H9 (cell line): Measurements from ENCODE around the gene TIA1. TPM values are rescaled to one million over a fixed set of nuclear protein-coding genes. Genes with fewer than 3 reads are reported as not detected.

ENCODE experiments used
- DNase-seq: peaks from one replicate; pipeline ENCODE4 v3.0.0-alpha.2; 2017
- H2AFZ ChIP-seq: one replicate; pipeline ENCODE4 v1.6.1; 2013; ENCODE audit warnings: mild to moderate bottlenecking, low read length, control low read depth, moderate library complexity
- H2AK5ac ChIP-seq: 2 replicates; pipeline ENCODE4 v1.6.1; 2013; ENCODE audit warnings: low read length, control low read depth, mixed read lengths; ENCODE audit not compliant: insufficient read length
- H2BK120ac ChIP-seq: one replicate; pipeline ENCODE4 v1.6.1; 2013; ENCODE audit warnings: low read depth, mild to moderate bottlenecking, low read length, control low read depth, inconsistent platforms; ENCODE audit not compliant: poor library complexity, severe bottlenecking
- H2BK12ac ChIP-seq: 2 replicates; pipeline ENCODE4 v1.6.1; 2013; ENCODE audit warnings: low read length, control low read depth, mixed read lengths, low read depth; ENCODE audit not compliant: insufficient read length
- H2BK15ac ChIP-seq: 2 replicates; pipeline ENCODE4 v1.6.1; 2013; ENCODE audit warnings: low read depth, low read length, control low read depth
- H2BK20ac ChIP-seq: one replicate; pipeline ENCODE4 v1.6.1; 2013; ENCODE audit warnings: low read depth, mild to moderate bottlenecking, low read length, control low read depth, inconsistent platforms; ENCODE audit not compliant: poor library complexity, severe bottlenecking
- H2BK5ac ChIP-seq: 2 replicates; pipeline ENCODE4 v1.6.1; 2013; ENCODE audit warnings: low read length, control low read depth, mixed read lengths; ENCODE audit not compliant: insufficient read length
- H3K14ac ChIP-seq: 2 replicates; pipeline ENCODE4 v1.6.1; 2013; ENCODE audit warnings: low read length, control low read depth; ENCODE audit not compliant: insufficient read depth
- H3K18ac ChIP-seq: 2 replicates; pipeline ENCODE4 v1.6.1; 2013; ENCODE audit warnings: low read depth, mild to moderate bottlenecking, mixed read lengths, low read length, control low read depth; ENCODE audit not compliant: insufficient read length
- H3K23ac ChIP-seq: 2 replicates; pipeline ENCODE4 v1.6.1; 2013; ENCODE audit warnings: low read length, control low read depth, mixed read lengths, low read depth; ENCODE audit not compliant: insufficient read length
- H3K23me2 ChIP-seq: 2 replicates; pipeline ENCODE4 v1.6.1; 2013; ENCODE audit warnings: low read depth, mild to moderate bottlenecking, mixed read lengths, low read length, control low read depth; ENCODE audit not compliant: insufficient read length, poor library complexity, severe bottlenecking
- H3K27ac ChIP-seq: 2 replicates; pipeline ENCODE4 v1.5.1; 2013; ENCODE audit warnings: low read length, control low read depth, mixed read lengths, low read depth; ENCODE audit not compliant: insufficient read length
- H3K27me3 ChIP-seq: 2 replicates; pipeline ENCODE4 v1.6.1; 2013; ENCODE audit warnings: low read length, control low read depth, inconsistent platforms; ENCODE audit not compliant: insufficient read depth
- H3K4ac ChIP-seq: 2 replicates; pipeline ENCODE4 v1.6.1; 2013; ENCODE audit warnings: low read depth, mild to moderate bottlenecking, control low read depth, inconsistent platforms, low read length, moderate library complexity
- H3K4me1 ChIP-seq: 2 replicates; pipeline ENCODE4 v1.6.1; 2013; ENCODE audit warnings: low read length, control low read depth, inconsistent platforms; ENCODE audit not compliant: insufficient read depth
- H3K4me2 ChIP-seq: 2 replicates; pipeline ENCODE4 v1.6.1; 2013; ENCODE audit warnings: low read length, control low read depth, mixed read lengths; ENCODE audit not compliant: insufficient read length, insufficient read depth
- H3K56ac ChIP-seq: 2 replicates; pipeline ENCODE4 v1.6.1; 2013; ENCODE audit warnings: low read depth, mild to moderate bottlenecking, mixed read lengths, low read length, control low read depth; ENCODE audit not compliant: insufficient read length
- H3K79me1 ChIP-seq: 2 replicates; pipeline ENCODE4 v1.6.1; 2013; ENCODE audit warnings: low read depth, mild to moderate bottlenecking, moderate library complexity, low read length, control low read depth, inconsistent platforms; ENCODE audit not compliant: insufficient read depth, poor library complexity, severe bottlenecking
- H3K79me2 ChIP-seq: 2 replicates; pipeline ENCODE4 v1.6.1; 2013; ENCODE audit warnings: low read length, control low read depth, inconsistent platforms; ENCODE audit not compliant: insufficient read depth
- H3K9ac ChIP-seq: 2 replicates; pipeline ENCODE4 v1.6.1; 2013; ENCODE audit warnings: low read length, control low read depth, mixed read lengths; ENCODE audit not compliant: insufficient read length; ENCODE audit errors: extremely low read depth
- H3K9me3 ChIP-seq: one replicate; pipeline ENCODE4 v1.6.1; 2013; ENCODE audit warnings: low read depth, low read length, inconsistent platforms; ENCODE audit not compliant: control insufficient read depth
- H3T11ph ChIP-seq: one replicate; pipeline ENCODE4 v1.6.1; 2013; ENCODE audit warnings: mild to moderate bottlenecking, low read length, control low read depth, inconsistent platforms
- H4K20me1 ChIP-seq: one replicate; pipeline ENCODE4 v1.6.1; 2013; ENCODE audit not compliant: control insufficient read depth, insufficient read length, insufficient read depth
- H4K5ac ChIP-seq: 2 replicates; pipeline ENCODE4 v1.6.1; 2013; ENCODE audit warnings: low read depth, mild to moderate bottlenecking, mixed read lengths, low read length, control low read depth; ENCODE audit not compliant: insufficient read length
- H4K8ac ChIP-seq: replicated peaks from 2 replicates; pipeline ENCODE4 v1.6.1; 2013; ENCODE audit warnings: low read length, control low read depth, mixed read lengths, low read depth; ENCODE audit not compliant: insufficient read length
- H4K91ac ChIP-seq: 2 replicates; pipeline ENCODE4 v1.6.1; 2013; ENCODE audit warnings: low read depth, mild to moderate bottlenecking, moderate library complexity, mixed read lengths, low read length, control low read depth; ENCODE audit not compliant: insufficient read length
- H3K27ac Mint-ChIP-seq, 3 experiments: 2 replicates in 2 of 3; 3 replicates in 1 of 3; pipeline ENCODE4 v1.8.0; 2020 to 2021; ENCODE audit warnings: mixed read lengths in 3 of 3, mild to moderate bottlenecking in 1 of 3, moderate library complexity in 1 of 3
- H3K27me3 Mint-ChIP-seq: 2 replicates; pipeline ENCODE4 v1.8.0; 2021; ENCODE audit warnings: low read depth, mild to moderate bottlenecking, moderate library complexity, mixed read lengths
- H3K36me3 Mint-ChIP-seq, 3 experiments: 2 replicates in 2 of 3; 3 replicates in 1 of 3; pipeline ENCODE4 v1.8.0; 2020 to 2021; ENCODE audit warnings: low read depth in 3 of 3, mixed read lengths in 3 of 3; ENCODE audit not compliant: insufficient read depth in 1 of 3
- H3K4me1 Mint-ChIP-seq, 2 experiments: 2 replicates each; pipeline ENCODE4 v1.8.0; 2020; ENCODE audit warnings: mixed read lengths in 2 of 2
- H3K4me3 Mint-ChIP-seq, 2 experiments: 2 replicates in 1 of 2; 3 replicates in 1 of 2; pipeline ENCODE4 v1.8.0; 2020 to 2021; ENCODE audit warnings: mild to moderate bottlenecking in 2 of 2, mixed read lengths in 2 of 2, moderate library complexity in 1 of 2
- H3K9me3 Mint-ChIP-seq, 2 experiments: 2 replicates in 1 of 2; 3 replicates in 1 of 2; pipeline ENCODE4 v1.8.0; 2020; ENCODE audit warnings: mild to moderate bottlenecking in 2 of 2, mixed read lengths in 2 of 2, moderate library complexity in 1 of 2
- WGBS: extraction: QIAGEN DNeasy Blood & Tissue Kit; methylation state at CpG from one replicate; pipeline ENCODE4 v1.1.7; 2013; ENCODE audit warnings: missing lambda C conversion rate, low lambda C conversion rate, mixed read lengths; ENCODE audit not compliant: insufficient read length; ENCODE audit errors: extremely low coverage; 5-methylcytosine and 5-hydroxymethylcytosine counted together
- total RNA-seq: library from RNA; stranded (reverse); gene quantifications from 2 replicates; pipeline ENCODE4 v1.2.1, GENCODE V29; 2021
- TF ChIP-seq, protein P1 (sequence below): fragments of 200-600 bp; sonication (generic); conservative IDR thresholded peaks from 3 replicates; pipeline ENCODE4 v1.8.0; 2021; ENCODE audit warnings: antibody characterized with exemption, mild to moderate bottlenecking

TIA1 gene
- total RNA-seq, 1 experiment from 2014 or later = 193 TPM

DNA sequence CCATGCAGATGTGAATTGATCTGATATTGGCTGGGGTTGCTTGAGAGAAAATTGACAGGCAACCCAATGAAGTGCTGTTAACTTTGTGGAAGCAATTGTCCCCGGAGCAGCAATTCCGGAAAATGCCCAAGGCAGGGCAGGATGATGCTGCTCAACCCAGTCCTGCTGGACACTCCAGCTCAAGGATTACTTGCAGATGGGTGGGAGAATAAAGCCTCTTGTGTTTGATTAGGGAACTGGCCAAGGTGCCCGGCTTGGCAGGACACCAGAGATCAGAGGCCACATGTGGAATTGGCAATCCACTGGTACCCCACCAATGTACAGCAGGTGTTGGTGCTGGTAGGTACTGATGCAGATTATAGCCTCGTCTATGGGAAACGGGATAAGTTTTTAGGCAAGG, 45.3 kb downstream of the TIA1 start:
- WGBS = no CpG with 5 or more reads among the region's 5 CpGs
- H3T11ph ChIP-seq = no peak overlapping the region
- H3K18ac ChIP-seq = no peak overlapping the region
- no peak overlapping the region for H3K4ac ChIP-seq
- H3K23me2 ChIP-seq = no peaks in the 10 kb centered on the region
- no peaks in the 10 kb centered on the region for H3K79me2 ChIP-seq
- no peak overlapping the region for H4K5ac ChIP-seq
- no peak overlapping the region for H2BK5ac ChIP-seq
- TF ChIP-seq, protein P1, sequence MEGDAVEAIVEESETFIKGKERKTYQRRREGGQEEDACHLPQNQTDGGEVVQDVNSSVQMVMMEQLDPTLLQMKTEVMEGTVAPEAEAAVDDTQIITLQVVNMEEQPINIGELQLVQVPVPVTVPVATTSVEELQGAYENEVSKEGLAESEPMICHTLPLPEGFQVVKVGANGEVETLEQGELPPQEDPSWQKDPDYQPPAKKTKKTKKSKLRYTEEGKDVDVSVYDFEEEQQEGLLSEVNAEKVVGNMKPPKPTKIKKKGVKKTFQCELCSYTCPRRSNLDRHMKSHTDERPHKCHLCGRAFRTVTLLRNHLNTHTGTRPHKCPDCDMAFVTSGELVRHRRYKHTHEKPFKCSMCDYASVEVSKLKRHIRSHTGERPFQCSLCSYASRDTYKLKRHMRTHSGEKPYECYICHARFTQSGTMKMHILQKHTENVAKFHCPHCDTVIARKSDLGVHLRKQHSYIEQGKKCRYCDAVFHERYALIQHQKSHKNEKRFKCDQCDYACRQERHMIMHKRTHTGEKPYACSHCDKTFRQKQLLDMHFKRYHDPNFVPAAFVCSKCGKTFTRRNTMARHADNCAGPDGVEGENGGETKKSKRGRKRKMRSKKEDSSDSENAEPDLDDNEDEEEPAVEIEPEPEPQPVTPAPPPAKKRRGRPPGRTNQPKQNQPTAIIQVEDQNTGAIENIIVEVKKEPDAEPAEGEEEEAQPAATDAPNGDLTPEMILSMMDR = no peak
- H3K27ac ChIP-seq = no peak overlapping the region
- no peak overlapping the region for H2BK15ac ChIP-seq
- H3K9ac ChIP-seq = no peak overlapping the region
- H2BK12ac ChIP-seq = no peak overlapping the region
- Mint-ChIP-seq H3K4me3 (no peak overlapping the region), H3K27me3 (no peaks in the 10 kb centered on the region), H3K4me1 (peaks cover 3 to 7% of the 10 kb centered on the region in 2 experiments; a peak in 1 of 4 replicates), H3K36me3 (no peaks in the 10 kb centered on the region; a peak in 1 of 7 replicates), H3K9me3 (no peaks in the 10 kb centered on the region; a peak in 1 of 5 replicates), H3K27ac (no peak overlapping the region)
- no peak overlapping the region for H3K56ac ChIP-seq
- H2BK120ac ChIP-seq = no peak overlapping the region
- H2AFZ ChIP-seq = no peak overlapping the region
- H3K14ac ChIP-seq = no peak overlapping the region
- no peak overlapping the region for H4K8ac ChIP-seq
- no peaks in the 10 kb centered on the region for H3K79me1 ChIP-seq
- H3K4me2 ChIP-seq = no peak overlapping the region
- no peak overlapping the region for H4K91ac ChIP-seq
- H4K20me1 ChIP-seq = no peaks in the 10 kb centered on the region
- no peak overlapping the region for H2AK5ac ChIP-seq
- H3K4me1 ChIP-seq = no peaks in the 10 kb centered on the region
- H3K9me3 ChIP-seq = no peaks in the 10 kb centered on the region
- H3K27me3 ChIP-seq = no peaks in the 10 kb centered on the region
- H2BK20ac ChIP-seq = no peak overlapping the region
- DNase-seq = no peak
- H3K23ac ChIP-seq = no peak overlapping the region
